IgD-negative memory B cell (primary cell): Measurements from ENCODE around the gene FOXA1. TPM values are rescaled to one million over a fixed set of nuclear protein-coding genes. Genes with fewer than 3 reads are reported as not detected.

Experiments used
- H3K27ac Mint-ChIP-seq, 3 donors: one replicate each; pipeline ENCODE4 v1.8.0; 2020 to 2022; ENCODE audit warnings: mild to moderate bottlenecking in 3 of 3, mixed read lengths in 3 of 3, moderate library complexity in 1 of 3
- H3K27me3 Mint-ChIP-seq: one replicate; pipeline ENCODE4 v1.8.0; 2021; ENCODE audit warnings: mixed read lengths
- H3K36me3 Mint-ChIP-seq: one replicate; pipeline ENCODE4 v1.8.0; 2020; ENCODE audit warnings: mild to moderate bottlenecking, mixed read lengths
- H3K4me1 Mint-ChIP-seq, 3 donors: one replicate each; pipeline ENCODE4 v1.8.0; 2020 to 2022; ENCODE audit warnings: mixed read lengths in 3 of 3, mild to moderate bottlenecking in 1 of 3
- H3K4me3 Mint-ChIP-seq, 4 donors: one replicate each; pipeline ENCODE4 v1.8.0; 2020 to 2022; ENCODE audit warnings: mild to moderate bottlenecking in 4 of 4, mixed read lengths in 4 of 4, moderate library complexity in 3 of 4
- H3K9me3 Mint-ChIP-seq, 3 donors: one replicate each; pipeline ENCODE4 v1.8.0; 2020 to 2021; ENCODE audit warnings: mixed read lengths in 3 of 3, mild to moderate bottlenecking in 1 of 3
- polyA plus RNA-seq: library from polyadenylated mRNA; unstranded; fragments of 300-500 nt; fragmentation: Illumina TruSeq; gene quantifications from one replicate; pipeline ENCODE4 v1.2.3, GENCODE V29; 2021

FOXA1 gene
- polyA plus RNA-seq, 1 donor from 2014 or later = not detected

DNA sequence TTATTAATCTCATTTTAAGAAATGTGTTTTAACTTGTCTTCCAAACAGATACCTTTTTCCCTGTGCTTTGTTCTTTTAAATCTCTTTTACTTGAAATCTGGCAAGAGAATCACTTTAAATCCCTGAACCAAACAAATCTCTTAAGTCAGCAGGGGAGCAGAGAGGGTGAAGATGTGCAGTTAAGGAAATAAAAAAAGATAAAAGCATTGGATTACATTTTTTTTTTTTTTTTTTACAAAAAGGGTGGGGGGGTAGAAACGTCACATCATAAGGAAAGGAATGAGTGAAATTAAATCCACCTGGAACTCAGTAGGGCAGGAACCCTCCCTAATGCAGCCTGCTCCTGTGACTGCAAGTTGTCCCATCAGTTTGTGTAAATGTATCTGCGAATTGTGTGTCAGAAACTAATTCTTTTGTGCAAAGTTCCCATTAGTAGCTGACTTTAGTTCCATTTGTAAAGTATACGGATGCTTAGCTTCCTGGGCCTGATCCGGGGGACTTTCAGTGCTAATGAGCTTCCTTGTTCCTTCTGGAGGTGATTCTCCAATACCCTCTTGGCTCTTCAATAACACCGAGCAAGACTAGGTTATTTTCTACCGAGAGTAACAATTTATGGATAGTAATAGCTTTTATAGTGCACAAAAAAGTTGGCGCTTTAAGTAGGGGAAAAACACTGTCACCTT, 1.9 kb upstream of the FOXA1 start:
- Mint-ChIP-seq H3K27me3 (peaks cover 60% of the 10 kb centered on the region), H3K4me1 (peaks cover 0 to 7% (median 4%) of the 10 kb centered on the region in 3 donors), H3K9me3 (peaks cover 0 to 11% (median 4%) of the 10 kb centered on the region in 3 donors), H3K4me3 (peak overlapping the region in 1 of 4 donors; percentile 51), H3K27ac (peak overlapping the region in 1 of 3 donors; percentile 35), H3K36me3 (peaks cover 1% of the 10 kb centered on the region)

DNA sequence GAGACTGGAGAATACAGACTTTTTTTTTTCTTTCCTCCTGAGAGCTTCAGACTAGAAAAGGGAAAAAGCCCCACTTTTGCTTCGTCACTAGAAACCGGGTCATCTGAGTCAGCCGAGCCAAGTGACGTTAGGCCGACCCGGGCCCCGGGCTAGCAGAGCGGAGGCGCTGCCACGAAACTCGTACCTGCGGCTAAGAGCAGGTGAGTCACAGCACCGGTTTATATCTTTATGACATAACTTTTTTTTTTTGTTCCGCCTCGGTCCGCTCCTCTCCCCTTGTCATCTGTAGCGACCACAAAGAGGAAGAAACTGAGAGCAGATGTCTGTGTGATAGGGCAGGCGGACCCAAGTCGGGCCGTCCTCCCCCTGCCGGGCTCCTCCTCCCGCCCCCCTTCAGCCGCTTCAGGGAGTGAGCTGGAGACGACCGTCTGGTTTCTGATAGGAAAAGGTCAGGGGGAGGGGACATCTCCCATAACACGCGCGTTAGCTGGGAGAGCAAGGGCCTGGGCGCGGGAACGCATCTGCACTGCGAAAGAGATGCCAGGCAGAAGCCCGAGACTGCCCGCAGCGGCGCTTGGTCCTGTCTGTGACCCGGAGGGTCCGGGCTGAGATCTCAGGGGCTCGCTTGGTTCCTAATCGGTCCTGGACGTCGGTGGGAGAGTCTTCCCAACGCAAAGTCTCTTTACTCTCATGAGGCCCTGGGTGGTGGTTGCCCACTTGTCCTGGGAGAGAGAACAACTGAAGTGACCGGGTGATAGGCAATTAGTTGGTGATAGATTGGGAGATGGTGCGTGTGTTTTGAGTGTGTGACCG, 966 bp upstream of the FOXA1 start:
- peaks cover 62% of the 10 kb centered on the region for H3K27me3 Mint-ChIP-seq
- H3K4me1 Mint-ChIP-seq = peaks cover 0 to 7% (median 4%) of the 10 kb centered on the region in 3 donors
- H3K4me3 Mint-ChIP-seq = peak overlapping the region in 2 of 4 donors; percentile 25 to 51
- H3K36me3 Mint-ChIP-seq = peaks cover 2% of the 10 kb centered on the region
- peak overlapping the region in 2 of 3 donors; percentile 53 to 73 for H3K27ac Mint-ChIP-seq
- H3K9me3 Mint-ChIP-seq = peaks cover 0 to 11% (median 4%) of the 10 kb centered on the region in 3 donors

DNA sequence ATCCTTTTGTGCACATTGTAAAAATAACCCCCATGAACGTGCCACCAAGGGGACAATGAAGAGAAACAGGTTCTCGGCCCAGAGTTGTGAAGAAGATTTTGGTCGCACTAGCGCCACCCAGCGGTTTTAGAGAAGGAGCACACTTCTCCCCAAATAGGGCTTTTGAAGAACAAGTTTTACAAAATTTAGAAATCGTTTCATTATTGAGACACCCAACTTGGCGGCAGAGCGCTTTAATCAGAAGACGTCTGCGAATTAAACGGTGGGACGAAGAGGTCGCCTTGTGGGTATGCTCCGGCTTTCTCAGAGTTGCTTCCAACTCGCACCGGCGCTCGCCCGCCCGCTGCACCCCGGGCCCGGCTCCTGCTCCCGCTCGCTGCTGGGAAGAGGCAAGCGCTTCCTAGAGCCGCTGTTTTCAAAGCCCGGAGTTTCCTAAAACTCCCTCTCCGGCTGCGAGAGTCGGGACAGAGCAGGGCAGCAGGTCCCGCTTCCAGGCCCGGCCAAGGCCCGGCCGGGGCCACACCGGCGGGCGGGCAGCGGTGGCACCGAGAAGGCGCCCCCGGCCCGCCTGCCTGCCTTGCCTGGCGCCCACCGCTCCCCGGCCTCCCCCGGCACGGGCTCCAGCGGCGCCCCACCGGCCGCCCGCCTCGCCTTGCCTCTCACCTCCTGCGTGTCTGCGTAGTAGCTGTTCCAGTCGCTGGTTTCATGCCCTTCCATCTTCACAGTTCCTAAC, 645 bp downstream of the FOXA1 start:
- Mint-ChIP-seq H3K36me3 (peaks cover 2% of the 10 kb centered on the region), H3K4me3 (peak overlapping the region in 2 of 4 donors; percentile 32 to 67), H3K4me1 (peaks cover 0 to 8% (median 4%) of the 10 kb centered on the region in 3 donors), H3K9me3 (peaks cover 1 to 8% (median 2%) of the 10 kb centered on the region in 3 donors), H3K27me3 (peaks cover 64% of the 10 kb centered on the region), H3K27ac (no peak overlapping the region)

DNA sequence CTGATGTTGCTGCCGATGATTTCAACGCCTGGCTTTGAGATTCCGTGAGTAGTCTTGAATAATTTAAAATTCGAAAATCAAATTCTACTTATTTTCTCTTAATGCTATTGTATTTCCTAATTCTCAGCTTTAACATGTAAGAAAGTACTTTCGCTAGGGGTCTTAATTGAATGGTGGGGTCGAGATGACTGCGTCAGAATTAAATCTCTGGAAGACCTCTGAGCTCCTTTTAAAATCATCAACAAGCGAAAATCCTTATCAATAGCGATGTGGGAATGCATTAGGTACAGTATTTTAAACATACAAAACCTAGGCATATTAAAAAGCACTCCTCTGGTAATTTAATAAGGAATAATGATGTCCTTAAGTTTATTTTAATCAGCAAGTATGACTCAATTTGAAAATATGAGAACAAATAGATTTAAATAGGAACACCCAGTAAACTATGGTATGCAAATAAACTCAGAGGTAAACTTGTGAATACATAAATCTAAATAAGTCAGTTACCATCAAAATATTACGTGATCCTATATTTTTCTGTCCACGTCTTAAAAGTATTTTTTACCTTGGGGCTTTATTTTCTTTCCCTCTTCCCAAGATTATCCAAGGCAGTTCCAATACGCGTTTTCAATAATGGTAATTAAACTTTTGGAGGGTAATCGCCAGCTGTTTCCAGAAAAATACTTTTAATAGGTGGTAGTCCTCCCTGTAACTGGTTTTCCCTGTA, 1.4 kb downstream of the FOXA1 start:
- Mint-ChIP-seq H3K27me3 (peaks cover 65% of the 10 kb centered on the region), H3K4me1 (peaks cover 0 to 8% (median 4%) of the 10 kb centered on the region in 3 donors), H3K4me3 (peak overlapping the region in 2 of 4 donors; percentile 17 to 67), H3K36me3 (peaks cover 2% of the 10 kb centered on the region), H3K9me3 (peaks cover 1 to 8% (median 7%) of the 10 kb centered on the region in 3 donors), H3K27ac (no peak overlapping the region)

DNA sequence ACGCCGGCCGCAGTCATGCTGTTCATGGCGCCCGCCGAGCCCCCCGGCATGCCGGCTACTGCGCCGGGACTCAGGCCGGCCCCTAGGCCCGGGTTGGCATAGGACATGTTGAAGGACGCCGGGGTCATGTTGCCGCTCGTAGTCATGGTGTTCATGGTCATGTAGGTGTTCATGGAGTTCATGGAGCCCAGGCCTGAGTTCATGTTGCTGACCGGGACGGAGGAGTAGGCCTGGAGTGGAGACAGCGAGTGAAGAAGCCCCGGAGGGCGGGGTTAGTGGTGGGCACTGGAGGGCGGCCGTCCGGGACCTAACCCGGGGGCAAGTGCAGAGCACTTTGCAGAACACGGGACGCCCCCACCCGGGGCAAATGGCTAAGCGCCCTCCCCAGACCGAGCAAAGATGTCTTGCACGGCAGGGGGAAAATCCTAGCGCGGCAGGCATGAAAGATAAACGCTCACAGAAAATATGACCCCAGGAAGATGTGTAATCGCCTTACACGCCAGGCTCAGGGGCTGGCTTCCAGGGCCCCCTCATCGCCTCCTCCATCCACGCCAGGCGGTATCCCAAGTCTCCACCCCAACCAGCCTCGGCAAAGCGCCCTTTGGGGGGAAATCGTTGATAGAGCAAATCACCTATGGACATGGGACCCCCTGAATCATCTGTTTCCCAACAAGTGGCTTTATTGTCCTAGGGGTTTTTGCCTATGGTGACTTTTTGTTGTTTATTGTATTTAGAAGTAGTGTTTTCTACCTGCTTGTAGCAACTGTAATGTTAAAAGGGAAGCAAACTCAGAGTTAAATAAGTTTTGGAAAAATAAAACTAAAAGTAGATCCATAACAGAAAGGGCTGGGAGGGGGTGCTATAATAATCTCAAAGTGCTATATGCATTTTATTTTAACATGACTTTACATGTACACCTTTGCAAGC, 2.3 kb downstream of the FOXA1 start:
- Mint-ChIP-seq H3K4me1 (peaks cover 0 to 8% (median 4%) of the 10 kb centered on the region in 3 donors), H3K9me3 (peaks cover 1 to 8% (median 7%) of the 10 kb centered on the region in 3 donors), H3K27ac (peak overlapping the region in 2 of 3 donors; percentile 3 to 39), H3K27me3 (peaks cover 65% of the 10 kb centered on the region), H3K36me3 (peaks cover 2% of the 10 kb centered on the region), H3K4me3 (peak overlapping the region in 1 of 4 donors; percentile 37)

DNA sequence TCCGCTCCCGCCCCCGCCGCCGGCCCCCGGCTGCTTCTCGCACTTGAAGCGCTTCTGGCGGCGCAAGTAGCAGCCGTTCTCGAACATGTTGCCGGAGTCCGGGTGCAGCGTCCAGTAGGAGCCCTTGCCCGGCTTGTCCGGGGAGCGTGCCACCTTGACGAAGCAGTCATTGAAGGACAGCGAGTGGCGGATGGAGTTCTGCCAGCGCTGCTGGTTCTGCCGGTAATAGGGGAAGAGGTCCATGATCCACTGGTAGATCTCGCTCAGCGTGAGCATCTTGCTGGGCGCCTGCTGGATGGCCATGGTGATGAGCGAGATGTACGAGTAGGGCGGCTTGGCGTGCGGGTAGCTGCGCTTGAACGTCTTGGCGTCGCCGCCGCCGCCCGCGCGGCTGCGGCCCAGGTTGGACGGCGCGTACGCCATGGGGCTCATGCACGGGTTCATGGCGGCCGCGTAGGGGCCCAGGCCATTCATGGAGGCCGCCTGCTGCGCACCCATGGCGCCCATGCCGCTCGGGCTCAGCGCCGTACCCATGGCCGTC, 3.0 kb downstream of the FOXA1 start:
- peaks cover 1 to 7% (median 6%) of the 10 kb centered on the region in 3 donors for H3K9me3 Mint-ChIP-seq
- peaks cover 63% of the 10 kb centered on the region for H3K27me3 Mint-ChIP-seq
- peak overlapping the region in 1 of 4 donors; percentile 47 for H3K4me3 Mint-ChIP-seq
- H3K36me3 Mint-ChIP-seq = peaks cover 2% of the 10 kb centered on the region
- H3K27ac Mint-ChIP-seq = no peak overlapping the region
- H3K4me1 Mint-ChIP-seq = peaks cover 0 to 8% (median 4%) of the 10 kb centered on the region in 3 donors

DNA sequence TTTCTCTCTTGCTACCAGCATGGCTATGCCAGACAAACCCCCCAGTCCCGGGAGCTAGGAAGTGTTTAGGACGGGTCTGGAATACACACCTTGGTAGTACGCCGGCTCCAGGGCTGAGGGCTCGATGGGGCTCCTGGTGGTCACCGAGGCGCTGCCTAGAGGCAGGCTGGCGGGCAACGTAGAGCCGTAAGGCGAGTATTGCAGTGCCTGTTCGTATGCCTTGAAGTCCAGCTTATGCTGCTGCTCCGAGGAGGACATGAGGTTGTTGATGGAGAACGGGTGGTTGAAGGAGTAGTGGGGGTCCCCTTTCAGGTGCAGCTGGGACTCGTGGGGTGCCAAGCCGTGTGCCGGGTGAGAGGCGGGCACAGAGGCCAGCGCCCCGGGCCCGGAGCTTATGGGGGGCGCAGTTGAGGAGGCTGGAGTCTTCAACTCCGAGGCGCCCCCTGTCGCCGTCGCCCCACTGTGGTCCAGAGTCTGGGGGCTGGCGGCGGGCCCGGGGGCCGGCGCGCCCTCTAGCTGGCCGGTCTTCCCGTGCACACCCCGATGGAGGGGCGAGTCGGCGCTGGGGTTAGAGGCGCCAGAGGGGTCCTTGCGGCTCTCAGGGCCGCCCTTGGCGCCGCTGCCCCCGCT, 3.6 kb downstream of the FOXA1 start:
- Mint-ChIP-seq H3K27me3 (peaks cover 58% of the 10 kb centered on the region), H3K9me3 (peaks cover 0 to 7% (median 6%) of the 10 kb centered on the region in 3 donors), H3K4me1 (peaks cover 0 to 7% (median 4%) of the 10 kb centered on the region in 3 donors), H3K27ac (peak overlapping the region in 1 of 3 donors; percentile 86), H3K36me3 (peaks cover 2% of the 10 kb centered on the region), H3K4me3 (no peak overlapping the region)

DNA sequence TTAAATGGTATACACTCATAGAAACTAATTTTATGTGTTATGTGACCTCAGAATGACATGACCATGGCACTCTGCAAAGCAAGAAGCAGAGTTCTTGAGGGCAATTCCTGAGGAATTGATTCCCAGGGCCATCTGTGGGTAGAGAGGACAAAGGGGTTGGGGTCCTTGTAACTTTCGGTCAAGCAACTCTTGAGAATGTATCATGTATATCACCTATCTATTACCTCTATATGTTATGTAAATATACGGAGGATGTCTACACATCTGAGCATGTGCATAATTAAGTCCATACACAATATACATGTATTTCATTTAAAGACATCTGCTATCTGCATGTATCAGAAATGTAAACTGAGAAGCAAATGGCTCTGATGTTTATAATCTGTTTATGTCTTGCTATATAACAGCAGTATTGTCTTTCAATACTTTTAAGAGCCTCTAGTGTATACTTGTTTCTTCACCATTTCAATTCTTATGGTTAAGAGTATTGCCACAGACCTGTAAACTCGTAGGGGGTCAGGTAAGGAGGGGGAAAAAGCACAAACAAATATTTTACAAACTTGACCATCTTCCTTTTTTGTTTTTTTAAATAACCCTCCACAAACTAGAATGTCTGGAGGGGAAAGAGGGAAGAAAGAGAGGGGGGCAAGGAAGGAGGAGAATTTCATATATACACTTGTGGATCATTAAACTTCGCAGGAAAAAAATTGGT, 4.5 kb downstream of the FOXA1 start:
- peaks cover 0 to 4% (median 4%) of the 10 kb centered on the region in 3 donors for H3K4me1 Mint-ChIP-seq
- peaks cover 50% of the 10 kb centered on the region for H3K27me3 Mint-ChIP-seq
- H3K4me3 Mint-ChIP-seq = peak overlapping the region in 1 of 4 donors; percentile 28
- no peak overlapping the region for H3K27ac Mint-ChIP-seq
- H3K36me3 Mint-ChIP-seq = peaks cover 2% of the 10 kb centered on the region
- H3K9me3 Mint-ChIP-seq = peaks cover under 1 to 7% (median 6%) of the 10 kb centered on the region in 3 donors

DNA sequence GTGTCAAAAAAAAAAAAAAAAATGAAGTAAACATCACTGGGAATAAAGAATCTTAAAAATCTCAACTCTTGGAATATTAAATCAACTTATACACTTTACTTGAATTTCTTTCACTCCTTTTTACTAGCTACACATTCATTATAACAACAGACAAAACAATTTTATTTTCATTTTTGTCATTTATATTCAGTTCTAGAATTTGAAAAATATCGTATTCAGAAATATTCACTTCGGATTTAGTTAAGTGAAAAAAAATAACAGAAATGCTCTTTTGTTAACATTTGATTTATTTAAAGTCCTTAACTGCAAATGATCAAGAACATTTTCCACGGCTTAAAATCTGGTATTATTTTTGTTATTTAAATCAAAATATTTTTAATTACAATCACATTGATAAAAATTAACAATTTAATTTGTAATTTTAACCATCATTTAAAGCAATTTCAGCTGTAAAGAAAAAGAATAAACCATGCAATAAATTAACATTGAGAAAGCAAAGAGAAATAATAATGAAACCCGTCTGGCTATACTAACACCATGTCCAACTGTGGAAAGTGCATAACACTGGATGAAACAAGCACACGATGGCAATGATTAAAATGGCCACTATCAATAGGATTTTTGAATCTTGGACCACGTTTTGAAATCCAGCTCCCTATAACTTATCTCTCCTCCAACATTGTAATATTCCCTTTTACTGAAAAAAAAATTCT, 5.2 kb downstream of the FOXA1 start:
- H3K36me3 Mint-ChIP-seq = peaks cover 2% of the 10 kb centered on the region
- H3K4me1 Mint-ChIP-seq = peaks cover 0 to 4% (median 4%) of the 10 kb centered on the region in 3 donors
- H3K4me3 Mint-ChIP-seq = no peak overlapping the region
- no peak overlapping the region for H3K27ac Mint-ChIP-seq
- peaks cover 2 to 7% (median 6%) of the 10 kb centered on the region in 3 donors for H3K9me3 Mint-ChIP-seq
- peaks cover 54% of the 10 kb centered on the region for H3K27me3 Mint-ChIP-seq

DNA sequence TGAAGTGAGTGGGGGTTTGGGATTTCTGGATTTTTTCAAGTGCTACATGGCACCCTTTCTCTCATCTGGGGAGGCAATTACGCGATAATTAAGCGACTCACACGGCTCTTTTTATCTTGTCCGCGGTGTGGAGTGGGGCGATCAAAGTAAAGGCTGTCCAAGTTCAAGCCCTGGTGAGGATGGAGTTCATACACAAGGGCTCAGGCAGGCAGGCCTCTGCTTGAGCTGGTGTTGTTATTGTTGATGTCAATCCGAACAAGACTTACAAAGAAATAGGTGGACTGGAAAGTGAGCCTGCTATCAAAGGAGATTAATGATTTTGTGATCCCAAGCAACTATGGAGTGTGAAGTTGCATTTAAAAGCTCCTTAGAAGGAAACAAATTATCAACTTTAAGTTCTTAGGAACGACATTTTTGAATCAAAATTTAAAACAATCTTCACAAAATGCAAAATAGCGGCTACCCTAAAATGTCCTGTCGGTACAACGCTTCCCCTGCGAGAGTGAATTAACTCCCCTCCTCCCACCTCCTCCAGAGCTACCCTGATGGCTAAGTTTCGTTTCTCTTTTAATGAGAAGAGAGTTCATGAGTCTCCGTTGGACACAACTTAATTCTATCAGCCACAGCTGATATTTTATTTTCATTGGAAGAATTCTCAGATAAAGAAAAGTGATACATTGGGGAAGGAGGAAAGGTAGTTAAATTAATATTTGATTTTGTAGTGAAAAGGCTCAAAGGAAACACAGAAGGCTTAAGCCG, 5.9 kb downstream of the FOXA1 start:
- Mint-ChIP-seq H3K27ac (peak overlapping the region in 1 of 3 donors; percentile 33), H3K4me3 (peak overlapping the region in 1 of 4 donors; percentile 15), H3K4me1 (peaks cover 0 to 2% (median 2%) of the 10 kb centered on the region in 3 donors), H3K27me3 (peaks cover 54% of the 10 kb centered on the region), H3K36me3 (peaks cover 2% of the 10 kb centered on the region), H3K9me3 (peaks cover 2 to 7% (median 5%) of the 10 kb centered on the region in 3 donors)

DNA sequence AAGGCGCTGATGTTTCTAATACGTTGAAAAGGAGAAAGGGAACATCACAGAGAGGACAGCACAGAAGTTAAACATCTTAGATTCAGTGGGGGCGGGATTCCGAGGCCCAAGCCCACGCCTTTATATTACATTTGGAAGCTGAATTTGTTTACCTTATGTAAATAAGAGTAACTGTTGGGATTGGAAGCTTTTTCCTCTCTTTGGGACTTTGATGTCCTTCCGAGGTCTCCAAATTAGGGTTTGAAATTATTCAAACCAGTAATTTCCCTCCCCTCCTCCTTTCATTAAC, 6.4 kb downstream of the FOXA1 start:
- Mint-ChIP-seq H3K27ac (no peak overlapping the region), H3K9me3 (peaks cover 2 to 7% (median 2%) of the 10 kb centered on the region in 3 donors)

More for the DNA sequence above, 6.4 kb downstream of the FOXA1 start:
- Mint-ChIP-seq H3K36me3 (peaks cover 2% of the 10 kb centered on the region), H3K4me1 (peaks cover 0 to 1% (median 0%) of the 10 kb centered on the region in 3 donors), H3K27me3 (peaks cover 52% of the 10 kb centered on the region), H3K4me3 (no peak overlapping the region)
